ENCODE data around the gene CLEC2B. TPM values are rescaled to one million over a fixed set of nuclear protein-coding genes. Genes with fewer than 3 reads are reported as not detected.
"Not testable (repeated sequence)": the region's sequence is repeated elsewhere in the genome, so short reads cannot be mapped to it uniquely, and the experiment has no call there.

CLEC2B gene
- total and polyA plus RNA-seq, 2 donors (not counting 1 experiment from before 2014, with no cell fraction given) = 9.7 to 15.7 TPM

- Histone ChIP-seq H3K27ac (ENCODE audit: insufficient read depth, low read length) (no peak within 1 kb of the TSS), H3K9me3 (ENCODE audit: control insufficient read depth, insufficient read depth, low read depth, low read length) (no peaks in the 10 kb centered on the region), H3K36me3 (ENCODE audit: control insufficient read depth, insufficient read depth, low read length) (no peaks in the 10 kb centered on the region), H3K79me2 (ENCODE audit: control insufficient read depth, insufficient read depth, low read length) (no peaks in the 10 kb centered on the region), H3K9ac (ENCODE audit: insufficient read depth, low read length) (no peak within 1 kb of the TSS), H3K27me3 (ENCODE audit: control insufficient read depth, insufficient read depth, low read length) (no peaks in the 10 kb centered on the region), H3K4me3 (replicated peaks in 1 of 4; ENCODE audit: control extremely low read depth in 1 of 4, insufficient read depth in 1 of 4, low read depth in 3 of 4, low read length in 4 of 4) (no peak within 1 kb of the TSS), H4K20me1 (ENCODE audit: control insufficient read depth, extremely low read depth, insufficient read depth, low read length) (no peaks in the 10 kb centered on the region), H3K4me2 (ENCODE audit: extremely low read depth, insufficient read depth, low read length) (no peak within 1 kb of the TSS), H3K4me1 (ENCODE audit: control insufficient read depth, extremely low read depth, insufficient read depth, low read length) (no peaks in the 10 kb centered on the region), H2AFZ (ENCODE audit: low read length) (no peak within 1 kb of the TSS)
- TF ChIP-seq EZH2 (IDR thresholded peaks at IDR 0.05; ENCODE audit: low read length, missing control alignments) (no peak), CTCF (conservative IDR thresholded peaks at IDR 0.05 in 1 of 2, IDR thresholded peaks at IDR 0.05 in 1 of 2; ENCODE audit: low read depth in 1 of 2, low read length in 2 of 2) (no peak)
- no peak for DNase-seq (ENCODE audit: low read depth in 2 of 2)
Observed at GRCh38 chr12:9881246-9881645, 12.1 kb upstream of the CLEC2B start, which contains the start of gene KLRF2. TSS of gene KLRF2 (plus strand) at chr12:9881489. CDS start at chr12:9881596, 107 bp downstream.

DNA sequence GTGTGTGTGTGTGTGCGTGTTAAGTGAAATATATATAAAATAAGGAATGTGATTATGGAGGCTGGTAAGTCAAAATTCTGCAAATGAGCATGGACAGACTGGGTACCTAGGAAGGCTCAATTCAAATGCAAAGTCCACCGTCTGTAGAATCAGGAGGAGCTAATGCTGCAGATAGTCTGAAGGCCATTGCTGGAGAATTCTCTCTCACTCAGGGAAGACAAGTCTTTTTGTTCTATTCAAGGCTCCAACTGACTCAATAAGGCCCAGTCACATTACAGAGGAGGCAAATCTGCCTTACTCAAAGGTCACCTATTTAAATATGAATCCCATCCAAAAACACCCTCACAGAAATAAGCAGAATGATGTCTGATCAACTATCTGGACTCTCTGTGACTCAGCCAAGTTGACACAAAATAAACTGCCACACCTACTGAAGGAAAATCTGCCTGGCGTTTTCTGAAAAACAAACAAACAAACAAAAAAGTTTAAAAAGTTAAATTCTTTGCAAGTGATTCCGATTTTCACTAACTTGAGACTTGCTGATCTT, 11.5 kb upstream of the CLEC2B start:
- no peaks in the 10 kb centered on the region for H3K4me1 ChIP-seq (ENCODE audit: control insufficient read depth, extremely low read depth, insufficient read depth, low read length)
- no peak for DNase-seq (ENCODE audit: low read depth in 2 of 2)
- no peaks in the 10 kb centered on the region for H4K20me1 ChIP-seq (ENCODE audit: control insufficient read depth, extremely low read depth, insufficient read depth, low read length)
- H3K36me3 ChIP-seq (ENCODE audit: control insufficient read depth, insufficient read depth, low read length) = no peaks in the 10 kb centered on the region
- TF ChIP-seq EZH2 (IDR thresholded peaks at IDR 0.05; ENCODE audit: low read length, missing control alignments) (no peak), CTCF (conservative IDR thresholded peaks at IDR 0.05 in 1 of 2, IDR thresholded peaks at IDR 0.05 in 1 of 2; ENCODE audit: low read depth in 1 of 2, low read length in 2 of 2) (no peak)
- no peak overlapping the region for H3K9ac ChIP-seq (ENCODE audit: insufficient read depth, low read length)
- H3K79me2 ChIP-seq (ENCODE audit: control insufficient read depth, insufficient read depth, low read length) = no peaks in the 10 kb centered on the region
- no peak overlapping the region for H3K4me3 ChIP-seq (replicated peaks in 1 of 4; ENCODE audit: control extremely low read depth in 1 of 4, insufficient read depth in 1 of 4, low read depth in 3 of 4, low read length in 4 of 4)
- no peak overlapping the region for H2AFZ ChIP-seq (ENCODE audit: low read length)
- H3K9me3 ChIP-seq (ENCODE audit: control insufficient read depth, insufficient read depth, low read depth, low read length) = no peaks in the 10 kb centered on the region
- no peak overlapping the region for H3K27ac ChIP-seq (ENCODE audit: insufficient read depth, low read length)
- H3K4me2 ChIP-seq (ENCODE audit: extremely low read depth, insufficient read depth, low read length) = no peak overlapping the region
- no peaks in the 10 kb centered on the region for H3K27me3 ChIP-seq (ENCODE audit: control insufficient read depth, insufficient read depth, low read length)

GRCh38 chr12:9876120-9876519, 7.0 kb upstream of the CLEC2B start:
- not testable (repeated sequence) for H3K9ac ChIP-seq (ENCODE audit: insufficient read depth, low read length); H3K27ac ChIP-seq (ENCODE audit: insufficient read depth, low read length); H3K4me1 ChIP-seq (ENCODE audit: control insufficient read depth, extremely low read depth, insufficient read depth, low read length); H3K79me2 ChIP-seq (ENCODE audit: control insufficient read depth, insufficient read depth, low read length); H3K4me3 ChIP-seq (replicated peaks in 1 of 4; ENCODE audit: control extremely low read depth in 1 of 4, insufficient read depth in 1 of 4, low read depth in 3 of 4, low read length in 4 of 4); H3K4me2 ChIP-seq (ENCODE audit: extremely low read depth, insufficient read depth, low read length); H3K9me3 ChIP-seq (ENCODE audit: control insufficient read depth, insufficient read depth, low read depth, low read length); H3K36me3 ChIP-seq (ENCODE audit: control insufficient read depth, insufficient read depth, low read length); H2AFZ ChIP-seq (ENCODE audit: low read length); H4K20me1 ChIP-seq (ENCODE audit: control insufficient read depth, extremely low read depth, insufficient read depth, low read length); H3K27me3 ChIP-seq (ENCODE audit: control insufficient read depth, insufficient read depth, low read length); DNase-seq (ENCODE audit: low read depth in 2 of 2)

All from fibroblast of lung (primary cell).